Neural progenitor cell (in vitro differentiated cells): ENCODE data around the gene CDK4. TPM values are rescaled to one million over a fixed set of nuclear protein-coding genes. Genes with fewer than 3 reads are reported as not detected.

ENCODE experiments used
- DNase-seq: peaks from one replicate; pipeline ENCODE4 v3.0.0-alpha.2; 2016; ENCODE audit warnings: low spot score
- H2AFZ ChIP-seq: fragments of 200-600 bp; sonication (generic); replicated peaks from 2 replicates; pipeline ENCODE4 v1.6.1; 2016; ENCODE audit warnings: antibody characterized with exemption
- H3F3A ChIP-seq: fragments of 200-600 bp; sonication (generic); 2 replicates; pipeline ENCODE4 v1.6.1; 2016; ENCODE audit warnings: antibody characterized with exemption, low read depth
- H3K27ac ChIP-seq: fragments of 200-600 bp; sonication (generic); 2 replicates; pipeline ENCODE4 v1.5.1; 2016; ENCODE audit warnings: mild to moderate bottlenecking
- H3K27me3 ChIP-seq: fragments of 200-600 bp; sonication (generic); 2 replicates; pipeline ENCODE4 v1.6.1; 2016; ENCODE audit warnings: mild to moderate bottlenecking, moderate library complexity
- H3K36me3 ChIP-seq: fragments of 200-600 bp; sonication (generic); 2 replicates; pipeline ENCODE4 v1.5.1; 2016
- H3K4me1 ChIP-seq: fragments of 200-600 bp; sonication (generic); 2 replicates; pipeline ENCODE4 v1.6.1; 2016; ENCODE audit warnings: mixed run types
- H3K4me2 ChIP-seq: fragments of 200-600 bp; sonication (generic); 2 replicates; pipeline ENCODE4 v1.6.1; 2016
- H3K4me3 ChIP-seq: fragments of 200-600 bp; sonication (generic); 2 replicates; pipeline ENCODE4 v1.5.1; 2016
- H3K79me2 ChIP-seq: fragments of 200-600 bp; sonication (generic); 2 replicates; pipeline ENCODE4 v1.6.1; 2016; ENCODE audit warnings: low read depth
- H3K9ac ChIP-seq: fragments of 200-600 bp; sonication (generic); 2 replicates; pipeline ENCODE4 v1.6.1; 2016
- H3K9me3 ChIP-seq: fragments of 200-600 bp; sonication (generic); 2 replicates; pipeline ENCODE4 v1.5.1; 2016; ENCODE audit warnings: low read depth
- H4K20me1 ChIP-seq: fragments of 200-600 bp; sonication (generic); 2 replicates; pipeline ENCODE4 v1.6.1; 2016; ENCODE audit warnings: low read depth
- H3K27ac Mint-ChIP-seq: 3 replicates; pipeline ENCODE4 v1.8.0; 2021; ENCODE audit warnings: mixed read lengths
- H3K27me3 Mint-ChIP-seq: 2 replicates; pipeline ENCODE4 v1.8.0; 2022; ENCODE audit warnings: low read depth, mild to moderate bottlenecking, inconsistent platforms, moderate library complexity, mixed read lengths; ENCODE audit not compliant: insufficient read depth
- H3K36me3 Mint-ChIP-seq: 3 replicates; pipeline ENCODE4 v1.8.0; 2021; ENCODE audit warnings: mixed read lengths
- H3K4me1 Mint-ChIP-seq: 3 replicates; pipeline ENCODE4 v1.8.0; 2021; ENCODE audit warnings: mixed read lengths
- H3K4me3 Mint-ChIP-seq: 3 replicates; pipeline ENCODE4 v1.8.0; 2021; ENCODE audit warnings: mild to moderate bottlenecking, moderate library complexity, mixed read lengths
- H3K9me3 Mint-ChIP-seq: 3 replicates; pipeline ENCODE4 v1.8.0; 2020; ENCODE audit warnings: mixed read lengths
- EZH2 ChIP-seq: fragments of 200-600 bp; sonication (generic); IDR thresholded peaks from 2 replicates; pipeline ENCODE4 v1.6.1; 2017; ENCODE audit warnings: antibody characterized with exemption, mild to moderate bottlenecking, moderate library complexity
- EZH2phosphoT487 ChIP-seq: fragments of 200-600 bp; sonication (generic); IDR thresholded peaks from 2 replicates; pipeline ENCODE4 v1.6.1; 2017; ENCODE audit warnings: antibody characterized with exemption
- total RNA-seq: library from RNA; depleted of rRNA; stranded (reverse); fragments of >200 nt; gene quantifications from 2 replicates; pipeline ENCODE4 v1.2.3, GENCODE V29; 2015; ENCODE audit warnings: low replicate concordance
- TF ChIP-seq, protein P1 (sequence below): fragments of 200-600 bp; sonication (generic); IDR thresholded peaks from 2 replicates; pipeline ENCODE4 v1.5.1; 2017; ENCODE audit warnings: antibody characterized with exemption, mild to moderate bottlenecking

Gene CDK4
- total RNA-seq, 1 donor from 2014 or later = 169 TPM

DNA sequence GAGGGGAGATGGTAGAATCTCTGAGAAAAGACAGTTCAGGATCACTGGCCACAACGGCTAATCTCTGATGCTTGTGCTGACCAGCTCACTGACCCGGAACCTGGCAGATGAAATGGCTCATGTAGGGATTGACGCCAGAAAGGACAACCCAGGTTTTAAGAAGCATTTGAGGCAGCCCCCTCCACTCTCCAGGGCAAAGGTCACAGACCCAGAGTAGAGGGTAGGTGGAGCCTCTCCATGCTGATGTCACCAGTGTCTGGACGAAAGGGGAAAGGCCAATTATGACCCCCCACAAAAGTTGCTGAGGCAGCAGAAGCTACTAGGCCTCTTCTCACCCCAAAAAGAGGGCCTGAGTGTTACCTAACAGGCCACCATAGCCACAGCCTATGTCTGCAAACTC is 18.6 kb upstream of the CDK4 start:
- no peak overlapping the region for H3K27ac ChIP-seq
- peak overlapping the region; percentile 95 for H3K4me2 ChIP-seq
- H3K27me3 ChIP-seq = peaks cover 33% of the 10 kb centered on the region
- no peak for DNase-seq
- H3K4me3 Mint-ChIP-seq = peak overlapping the region; percentile 83
- no peak for TF ChIP-seq EZH2phosphoT487
- no peak for TF ChIP-seq EZH2
- TF ChIP-seq, protein P1, sequence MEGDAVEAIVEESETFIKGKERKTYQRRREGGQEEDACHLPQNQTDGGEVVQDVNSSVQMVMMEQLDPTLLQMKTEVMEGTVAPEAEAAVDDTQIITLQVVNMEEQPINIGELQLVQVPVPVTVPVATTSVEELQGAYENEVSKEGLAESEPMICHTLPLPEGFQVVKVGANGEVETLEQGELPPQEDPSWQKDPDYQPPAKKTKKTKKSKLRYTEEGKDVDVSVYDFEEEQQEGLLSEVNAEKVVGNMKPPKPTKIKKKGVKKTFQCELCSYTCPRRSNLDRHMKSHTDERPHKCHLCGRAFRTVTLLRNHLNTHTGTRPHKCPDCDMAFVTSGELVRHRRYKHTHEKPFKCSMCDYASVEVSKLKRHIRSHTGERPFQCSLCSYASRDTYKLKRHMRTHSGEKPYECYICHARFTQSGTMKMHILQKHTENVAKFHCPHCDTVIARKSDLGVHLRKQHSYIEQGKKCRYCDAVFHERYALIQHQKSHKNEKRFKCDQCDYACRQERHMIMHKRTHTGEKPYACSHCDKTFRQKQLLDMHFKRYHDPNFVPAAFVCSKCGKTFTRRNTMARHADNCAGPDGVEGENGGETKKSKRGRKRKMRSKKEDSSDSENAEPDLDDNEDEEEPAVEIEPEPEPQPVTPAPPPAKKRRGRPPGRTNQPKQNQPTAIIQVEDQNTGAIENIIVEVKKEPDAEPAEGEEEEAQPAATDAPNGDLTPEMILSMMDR = no peak
- peaks cover 8% of the 10 kb centered on the region for H3K79me2 ChIP-seq
- peaks cover 2% of the 10 kb centered on the region for H3K9me3 Mint-ChIP-seq
- no peak overlapping the region for H3K4me3 ChIP-seq
- H3K4me1 ChIP-seq = peaks cover 18% of the 10 kb centered on the region
- H3K9ac ChIP-seq = no peak overlapping the region
- H2AFZ ChIP-seq = no peak overlapping the region
- H3K9me3 ChIP-seq = no peaks in the 10 kb centered on the region
- peaks cover 35% of the 10 kb centered on the region for H3F3A ChIP-seq
- H3K36me3 ChIP-seq = no peaks in the 10 kb centered on the region
- H3K4me1 Mint-ChIP-seq = peaks cover 28% of the 10 kb centered on the region
- H3K36me3 Mint-ChIP-seq = peaks cover 14% of the 10 kb centered on the region
- H3K27me3 Mint-ChIP-seq = peaks cover 17% of the 10 kb centered on the region
- H3K27ac Mint-ChIP-seq = no peak overlapping the region
- H4K20me1 ChIP-seq = peaks cover 18% of the 10 kb centered on the region

GRCh38 chr12:57769594-57769993 is 17.5 kb upstream of the CDK4 start:
- H3K4me3 Mint-ChIP-seq = peak overlapping the region; percentile 39
- Histone ChIP-seq H3K27me3 (peaks cover 45% of the 10 kb centered on the region), H3K4me2 (no peak overlapping the region), H3K27ac (no peak overlapping the region), H2AFZ (no peak overlapping the region), H4K20me1 (peaks cover 29% of the 10 kb centered on the region), H3K79me2 (peaks cover 8% of the 10 kb centered on the region), H3F3A (peaks cover 43% of the 10 kb centered on the region), H3K9me3 (no peaks in the 10 kb centered on the region), H3K4me3 (no peak overlapping the region), H3K36me3 (no peaks in the 10 kb centered on the region), H3K9ac (no peak overlapping the region), H3K4me1 (peaks cover 24% of the 10 kb centered on the region)
- no peak overlapping the region for H3K27ac Mint-ChIP-seq
- H3K36me3 Mint-ChIP-seq = peaks cover 14% of the 10 kb centered on the region
- peaks cover 28% of the 10 kb centered on the region for H3K27me3 Mint-ChIP-seq
- H3K4me1 Mint-ChIP-seq = peaks cover 28% of the 10 kb centered on the region
- TF ChIP-seq, protein P1 = no peak
- TF ChIP-seq EZH2phosphoT487 = no peak
- no peak for TF ChIP-seq EZH2
- peaks cover 2% of the 10 kb centered on the region for H3K9me3 Mint-ChIP-seq
- no peak for DNase-seq

- Mint-ChIP-seq H3K9me3 (peaks cover 4% of the 10 kb centered on the region), H3K4me1 (peaks cover 29% of the 10 kb centered on the region), H3K4me3 (no peak overlapping the region), H3K36me3 (peaks cover 18% of the 10 kb centered on the region), H3K27me3 (peaks cover 44% of the 10 kb centered on the region), H3K27ac (no peak overlapping the region)
- peaks cover 51% of the 10 kb centered on the region for H3K27me3 ChIP-seq
- no peaks in the 10 kb centered on the region for H3K9me3 ChIP-seq
- peaks cover 29% of the 10 kb centered on the region for H4K20me1 ChIP-seq
- peaks cover 24% of the 10 kb centered on the region for H3K4me1 ChIP-seq
- peaks cover 40% of the 10 kb centered on the region for H3F3A ChIP-seq
- no peak overlapping the region for H3K9ac ChIP-seq
- TF ChIP-seq EZH2phosphoT487 = no peak
- TF ChIP-seq, protein P1 = no peak
- TF ChIP-seq EZH2 = no peak
- H3K36me3 ChIP-seq = no peaks in the 10 kb centered on the region
- H3K79me2 ChIP-seq = peaks cover 8% of the 10 kb centered on the region
- no peak for DNase-seq
- H3K27ac ChIP-seq = no peak overlapping the region
- H3K4me3 ChIP-seq = no peak overlapping the region
- no peak overlapping the region for H2AFZ ChIP-seq
- H3K4me2 ChIP-seq = no peak overlapping the region
Measured at GRCh38 chr12:57767876-57768275, 15.8 kb upstream of the CDK4 start.
